ENCODE measurements around the gene CACNA2D3. TPM values are rescaled to one million over a fixed set of nuclear protein-coding genes. Genes with fewer than 3 reads are reported as not detected.

CACNA2D3 gene
- total RNA-seq, 1 donor from 2014 or later, result 21.2 TPM

- TF ChIP-seq CTCF (IDR thresholded peaks at IDR 0.05; ENCODE audit: borderline replicate concordance), result no peak
- Histone ChIP-seq H3K9me3 (replicated peaks) (no peaks in the 10 kb centered on the region), H3K4me1 (no peaks in the 10 kb centered on the region), H3K4me3 (no peak overlapping the region), H3K27me3 (ENCODE audit: low read depth) (no peaks in the 10 kb centered on the region), H3K36me3 (no peaks in the 10 kb centered on the region), H3K27ac (replicated peaks) (no peak overlapping the region)
- intact Hi-C loops (cut with micrococcal nuclease), result no loop called here
- DNase-seq, result no peak
Measured at GRCh38 chr3:54299169-54299935, 177.0 kb downstream of the CACNA2D3 start.

GRCh38 chr3:54303517-54304375, 181.4 kb downstream of the CACNA2D3 start:
- intact Hi-C loops (cut with micrococcal nuclease), result no loop called here

GRCh38 chr3:54304877-54305276, 182.5 kb downstream of the CACNA2D3 start:
- H3K9me3 ChIP-seq (replicated peaks), result no peaks in the 10 kb centered on the region
- intact Hi-C loops (cut with micrococcal nuclease), result no loop called here
- no peak overlapping the region for H3K27ac ChIP-seq (replicated peaks)
- H3K36me3 ChIP-seq, result no peaks in the 10 kb centered on the region
- H3K27me3 ChIP-seq (ENCODE audit: low read depth), result no peaks in the 10 kb centered on the region
- no peak for TF ChIP-seq CTCF (IDR thresholded peaks at IDR 0.05; ENCODE audit: borderline replicate concordance)
- H3K4me1 ChIP-seq, result no peaks in the 10 kb centered on the region
- H3K4me3 ChIP-seq, result no peak overlapping the region
- no peak for DNase-seq

More at GRCh38 chr3:54303517-54304375, 181.4 kb downstream of the CACNA2D3 start:
- Histone ChIP-seq H3K4me3 (no peak overlapping the region), H3K27ac (replicated peaks) (no peak overlapping the region), H3K9me3 (replicated peaks) (no peaks in the 10 kb centered on the region), H3K36me3 (no peaks in the 10 kb centered on the region), H3K4me1 (no peaks in the 10 kb centered on the region), H3K27me3 (ENCODE audit: low read depth) (no peaks in the 10 kb centered on the region)
- DNase-seq, result no peak
- TF ChIP-seq CTCF (IDR thresholded peaks at IDR 0.05; ENCODE audit: borderline replicate concordance), result no peak

- H3K36me3 ChIP-seq, result no peaks in the 10 kb centered on the region
- H3K4me1 ChIP-seq, result no peaks in the 10 kb centered on the region
- no peaks in the 10 kb centered on the region for H3K27me3 ChIP-seq (ENCODE audit: low read depth)
- DNase-seq, result no peak
- no peak for TF ChIP-seq CTCF (IDR thresholded peaks at IDR 0.05; ENCODE audit: borderline replicate concordance)
- H3K9me3 ChIP-seq (replicated peaks), result no peaks in the 10 kb centered on the region
- H3K4me3 ChIP-seq, result no peak overlapping the region
- intact Hi-C loops (cut with micrococcal nuclease), result no loop called here
- no peak overlapping the region for H3K27ac ChIP-seq (replicated peaks)
Measured at GRCh38 chr3:54305409-54306099, 183.2 kb downstream of the CACNA2D3 start.

GRCh38 chr3:54307566-54308180, 185.3 kb downstream of the CACNA2D3 start:
- H3K4me3 ChIP-seq, result no peak overlapping the region
- intact Hi-C loops (cut with micrococcal nuclease), result no loop called here
- H3K9me3 ChIP-seq (replicated peaks), result no peaks in the 10 kb centered on the region
- no peaks in the 10 kb centered on the region for H3K27me3 ChIP-seq (ENCODE audit: low read depth)
- no peak for TF ChIP-seq CTCF (IDR thresholded peaks at IDR 0.05; ENCODE audit: borderline replicate concordance)
- no peak for DNase-seq
- no peak overlapping the region for H3K27ac ChIP-seq (replicated peaks)
- H3K36me3 ChIP-seq, result no peaks in the 10 kb centered on the region
- H3K4me1 ChIP-seq, result no peaks in the 10 kb centered on the region
